GM18868 (cell line): Measurements from ENCODE around the gene EIF3D.

Experiments
- ATAC-seq: cut with Tn5 transposase; IDR thresholded peaks from one replicate; pipeline ENCODE4 v1.9.1; 2021; ENCODE audit warnings: mild to moderate bottlenecking, moderate library complexity; ENCODE audit not compliant: unreplicated experiment

EIF3D gene

GRCh38 chr22:36528795-36529751, at the start of gene EIF3D:
TSS of gene EIF3D (minus strand) at chr22:36529166. CDS start at chr22:36526121, 3,045 bp downstream.
- peak; percentile 94 for ATAC-seq

GRCh38 chr22:36578619-36579018, 49.7 kb upstream of the EIF3D start:
- no peak for ATAC-seq

GRCh38 chr22:36577019-36577418, 48.1 kb upstream of the EIF3D start:
- no peak for ATAC-seq

- ATAC-seq, result no peak
These were observed 45.8 kb upstream of the EIF3D start for GRCh38 chr22:36574728-36575127.

DNA sequence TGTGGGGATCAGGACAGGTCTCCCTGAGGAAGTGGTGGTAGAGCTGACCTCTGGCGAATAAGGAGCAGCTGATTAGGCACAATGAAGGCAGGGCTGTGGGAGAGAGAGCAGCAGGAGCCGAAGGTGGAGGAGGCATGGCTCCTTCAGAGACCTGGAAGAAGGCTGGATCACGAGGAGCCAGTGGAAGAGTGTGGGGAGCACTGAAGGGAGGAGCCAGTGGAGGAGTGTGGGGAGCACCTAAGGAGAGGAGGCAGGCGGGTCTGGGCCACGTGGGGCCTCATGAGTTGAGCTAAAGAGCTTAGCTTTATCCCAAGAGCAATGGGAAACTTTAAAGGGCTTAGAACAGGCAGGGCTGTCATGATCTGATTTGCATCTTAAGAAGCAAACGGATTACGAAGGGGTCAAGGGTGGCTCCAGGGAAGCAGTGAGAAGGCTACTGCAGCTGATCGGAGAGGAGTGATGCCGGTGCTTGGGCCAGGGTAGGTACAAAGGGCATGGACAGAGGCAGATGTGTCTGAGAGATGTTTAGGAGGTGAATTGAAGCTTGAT, 44.9 kb upstream of the EIF3D start:
- ATAC-seq, result no peak

DNA sequence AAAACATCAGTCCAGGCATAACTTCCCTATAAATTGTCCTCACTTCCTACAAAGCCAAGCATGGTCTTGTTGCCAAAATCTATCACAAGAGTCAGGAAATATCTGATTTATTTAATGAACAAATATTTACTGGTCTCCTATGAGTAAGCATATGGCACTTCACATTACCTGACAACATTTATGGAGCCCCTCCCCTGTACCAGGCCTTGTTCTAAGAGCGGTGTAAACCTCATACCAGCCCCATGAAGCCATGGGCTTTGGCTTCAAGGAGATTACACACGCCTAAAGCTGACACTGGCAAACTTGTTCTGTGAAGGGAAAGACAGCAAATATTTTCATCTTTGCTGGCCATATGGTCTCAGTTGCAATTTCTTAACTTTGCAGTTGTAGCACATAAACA, 43.0 kb upstream of the EIF3D start:
- ATAC-seq, result no peak

GRCh38 chr22:36569999-36570398, 41.0 kb upstream of the EIF3D start:
- no peak for ATAC-seq

DNA sequence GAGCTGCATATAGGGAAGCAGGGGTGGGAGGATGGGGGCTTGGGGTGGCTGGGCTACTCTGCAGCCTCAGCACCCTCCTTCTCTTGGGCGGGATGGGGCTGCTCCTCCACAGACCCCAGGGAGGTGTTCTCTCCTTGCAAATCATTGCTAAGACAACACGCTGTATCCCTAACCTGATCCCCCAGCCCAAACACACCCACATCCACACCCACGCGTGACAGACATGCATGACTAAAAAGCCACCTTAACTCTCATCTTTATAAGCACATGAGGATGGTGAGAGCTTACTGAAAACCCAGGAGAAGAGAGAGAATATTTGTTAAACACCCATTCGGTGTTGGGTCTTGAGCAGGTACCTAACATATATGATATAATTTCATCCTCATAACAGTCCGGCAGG, 39.9 kb upstream of the EIF3D start:
- ATAC-seq, result no peak

DNA sequence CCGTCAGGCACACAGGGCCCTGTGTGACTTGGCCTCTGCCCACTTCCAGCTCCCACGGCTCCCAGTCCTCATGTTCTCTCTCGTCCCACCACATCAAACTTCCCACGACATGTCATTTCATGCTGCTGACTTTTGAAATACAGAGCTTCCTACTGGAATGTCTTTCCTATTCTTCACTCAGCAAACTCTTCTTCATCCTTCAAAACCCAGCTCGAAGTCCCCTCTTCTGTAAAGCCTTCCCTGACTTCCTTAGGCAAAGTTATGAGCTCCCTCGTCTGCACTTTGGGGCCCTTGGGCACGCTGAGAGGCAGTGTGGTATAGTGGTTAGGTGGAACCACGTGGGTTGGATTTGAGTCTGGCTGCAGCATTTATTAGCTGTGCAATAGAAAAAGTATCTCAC, 37.8 kb upstream of the EIF3D start:
- ATAC-seq, result no peak

- no peak for ATAC-seq
These were observed 36.7 kb upstream of the EIF3D start for GRCh38 chr22:36565686-36566085.

GRCh38 chr22:36565159-36565507, 36.2 kb upstream of the EIF3D start:
- ATAC-seq, result no peak

GRCh38 chr22:36564422-36565158, 35.6 kb upstream of the EIF3D start:
- no peak for ATAC-seq

DNA sequence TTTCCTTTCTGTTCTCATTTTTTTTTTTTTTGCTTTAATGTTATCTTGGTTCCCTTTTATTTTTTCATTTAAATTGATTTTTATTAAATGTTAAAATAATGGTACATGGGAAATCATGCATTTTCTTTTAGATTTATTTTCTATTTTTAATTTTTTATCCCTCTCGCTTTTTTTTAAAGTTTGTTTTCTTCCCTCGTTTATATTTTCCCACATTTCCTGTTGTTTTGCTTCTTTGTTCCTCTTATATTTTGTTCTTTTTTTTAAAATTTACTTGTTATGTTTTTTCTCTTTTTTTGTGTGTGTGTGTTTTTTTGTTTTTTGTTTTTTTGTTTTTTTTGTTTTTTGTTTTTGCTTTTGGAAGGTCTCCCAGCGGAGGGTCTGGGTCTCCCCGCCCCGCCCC, 34.9 kb upstream of the EIF3D start:
- ATAC-seq, result no peak

- no peak for ATAC-seq
These were observed 34.5 kb upstream of the EIF3D start for GRCh38 chr22:36563444-36563843.

GRCh38 chr22:36563001-36563400, 34.0 kb upstream of the EIF3D start:
- no peak for ATAC-seq

- ATAC-seq, result no peak
These were observed 33.4 kb upstream of the EIF3D start for GRCh38 chr22:36562261-36562835.

DNA sequence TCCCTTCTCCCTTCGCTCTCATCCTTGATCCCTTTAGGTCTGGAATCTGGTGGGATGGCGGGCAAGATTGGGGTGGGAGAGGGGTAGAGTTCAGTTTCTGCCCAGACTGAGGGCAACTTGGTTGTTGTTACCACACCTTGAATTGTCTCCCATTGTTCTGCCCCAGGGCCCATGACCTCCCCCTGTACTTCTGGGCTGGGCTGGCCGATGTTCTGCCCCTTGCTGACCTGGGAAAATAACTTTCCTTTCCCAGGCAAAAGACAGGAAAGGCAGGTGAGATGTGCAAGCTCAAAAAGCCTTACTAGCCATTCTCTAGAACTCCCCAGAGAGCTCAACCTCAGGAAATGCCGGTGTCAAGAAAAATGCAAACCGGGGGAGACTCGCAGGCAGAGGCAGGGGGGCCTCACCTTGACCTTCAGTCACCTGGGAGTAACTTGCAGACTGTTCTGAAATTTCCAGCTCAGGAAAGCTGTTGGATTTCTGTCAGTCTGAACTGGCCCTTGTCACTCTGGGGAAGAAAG, 32.4 kb upstream of the EIF3D start:
- no peak for ATAC-seq

- ATAC-seq, result no peak
These were observed 31.0 kb upstream of the EIF3D start for GRCh38 chr22:36560001-36560400.

GRCh38 chr22:36554098-36554497, 25.1 kb upstream of the EIF3D start:
- no peak for ATAC-seq

DNA sequence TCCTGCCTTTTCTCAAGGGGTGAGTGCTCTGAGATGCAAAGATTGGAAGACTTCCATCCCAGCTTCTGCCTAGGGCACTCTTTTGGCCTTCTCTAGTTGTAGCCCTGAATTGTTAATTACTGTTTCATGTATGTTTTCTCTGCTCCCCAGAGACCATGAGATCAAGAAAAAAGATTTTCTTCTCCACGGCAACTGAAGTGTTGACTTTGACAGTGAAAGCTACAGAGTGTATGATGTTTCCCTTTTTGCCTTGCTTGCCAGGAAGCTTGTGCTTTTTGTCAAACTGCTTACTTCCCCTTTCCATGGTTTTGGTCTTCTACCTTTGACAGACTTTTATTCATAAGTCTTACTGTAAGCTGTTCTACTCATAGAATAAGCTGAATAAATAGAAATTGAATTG, 23.3 kb upstream of the EIF3D start:
- no peak for ATAC-seq
